Body of pancreas (tissue), 4 donors: ENCODE measurements around the gene OSBPL5. TPM values are rescaled to one million over a fixed set of nuclear protein-coding genes. Genes with fewer than 3 reads are reported as not detected.

Source experiments
- ATAC-seq: fragments of 150-250 bp; one replicate; pipeline ENCODE4 v1.9.1; 2016
- DNase-seq, 4 donors: peaks; one replicate each; pipeline ENCODE4 v3.0.0-alpha.2; 2019
- H3K27ac ChIP-seq, 4 donors: fragments of 200-600 bp; sonication (generic); 1 replicate in 3 of 4; 2 replicates in 1 of 4; pipeline versions ENCODE4 v1.5.1 to v1.6.1; 2016 to 2019; ENCODE audit warnings: mild to moderate bottlenecking in 1 of 4, mixed read lengths in 1 of 4, moderate library complexity in 1 of 4
- H3K27me3 ChIP-seq, 2 donors: fragments of 200-600 bp; sonication (generic); one replicate each; pipeline ENCODE4 v1.6.0; 2016; ENCODE audit warnings: mild to moderate bottlenecking in 1 of 2
- H3K36me3 ChIP-seq, 2 donors: fragments of 200-600 bp; sonication (generic); replicated peaks in 1 of 2; 2 replicates each; pipeline ENCODE4 v1.5.1; 2016; ENCODE audit warnings: low read depth in 2 of 2; ENCODE audit not compliant: insufficient read depth in 1 of 2
- H3K4me1 ChIP-seq: fragments of 200-600 bp; sonication (generic); one replicate; pipeline ENCODE4 v1.6.0; 2016
- H3K4me3 ChIP-seq, 2 donors: fragments of 200-600 bp; sonication (generic); 1 replicate in 1 of 2; 2 replicates in 1 of 2; pipeline ENCODE4 v1.5.1; 2016 to 2019
- H3K9me3 ChIP-seq, 3 donors: fragments of 200-600 bp; sonication (generic); 1 replicate in 2 of 3; 2 replicates in 1 of 3; pipeline ENCODE4 v1.5.1; 2016
- CTCF ChIP-seq, 7 experiments: fragments of 450-650 bp in 4 of 7; fragments of 200-600 bp in 3 of 7; sonication (generic) in 3 of 7; IDR thresholded peaks; one replicate each; pipeline ENCODE4 v1.5.1; 2016 to 2019; ENCODE audit warnings: antibody characterized with exemption in 7 of 7
- POLR2A ChIP-seq, 3 donors: fragments of 450-650 bp; IDR thresholded peaks; one replicate each; pipeline ENCODE4 v1.6.1; 2016; ENCODE audit warnings: antibody characterized with exemption in 3 of 3, mild to moderate bottlenecking in 2 of 3
- WGBS, 2 donors: methylation state at CpG; one replicate each; pipeline ENCODE4 v1.1.5; 2017; 5-methylcytosine and 5-hydroxymethylcytosine counted together
- intact Hi-C: fragments of 100-400 bp; cut with DNase I; formaldehyde crosslinking; loops from one replicate; pipeline ENCODE4 v1.15.1; 2023
- total RNA-seq, 2 donors: library from RNA; depleted of rRNA; stranded (reverse); fragments of >200 nt; gene quantifications; one replicate each; pipeline ENCODE4 v1.1.0, GENCODE V29; 2016

Gene OSBPL5
- total RNA-seq, 2 donors from 2014 or later = 22.3 to 62.0 TPM

GRCh38 chr11:3080733-3081385 lies 84.3 kb downstream of the OSBPL5 start:
- DNase-seq (no peak), ATAC-seq (no peak)
- H3K9me3 ChIP-seq = no peaks in the 10 kb centered on the region
- H3K36me3 ChIP-seq = no peaks in the 10 kb centered on the region
- H3K27ac ChIP-seq = no peak overlapping the region
- H3K4me1 ChIP-seq = peaks cover 6% of the 10 kb centered on the region
- H3K4me3 ChIP-seq = no peak overlapping the region
- no peaks in the 10 kb centered on the region for H3K27me3 ChIP-seq
- intact Hi-C loops = no loop called here
- WGBS, 2 donors = 80 to 85% methylated on average over 13 of the region's 13 CpGs
- no peak for TF ChIP-seq CTCF (IDR thresholded peaks at IDR 0.05)
- TF ChIP-seq POLR2A (IDR thresholded peaks at IDR 0.05) = no peak

- Histone ChIP-seq H3K27ac (no peak overlapping the region), H3K4me3 (no peak overlapping the region), H3K4me1 (peaks cover 8% of the 10 kb centered on the region), H3K36me3 (no peaks in the 10 kb centered on the region), H3K27me3 (no peaks in the 10 kb centered on the region), H3K9me3 (no peaks in the 10 kb centered on the region)
- intact Hi-C loops = no loop called here
- no peak for ATAC-seq
- WGBS, 2 donors = 86 to 91% methylated on average over 1 of the region's 1 CpG
- DNase-seq = no peak
- TF ChIP-seq POLR2A (IDR thresholded peaks at IDR 0.05) (no peak), CTCF (IDR thresholded peaks at IDR 0.05) (no peak)
Measured at GRCh38 chr11:3080104-3080503, 85.0 kb downstream of the OSBPL5 start.

DNA sequence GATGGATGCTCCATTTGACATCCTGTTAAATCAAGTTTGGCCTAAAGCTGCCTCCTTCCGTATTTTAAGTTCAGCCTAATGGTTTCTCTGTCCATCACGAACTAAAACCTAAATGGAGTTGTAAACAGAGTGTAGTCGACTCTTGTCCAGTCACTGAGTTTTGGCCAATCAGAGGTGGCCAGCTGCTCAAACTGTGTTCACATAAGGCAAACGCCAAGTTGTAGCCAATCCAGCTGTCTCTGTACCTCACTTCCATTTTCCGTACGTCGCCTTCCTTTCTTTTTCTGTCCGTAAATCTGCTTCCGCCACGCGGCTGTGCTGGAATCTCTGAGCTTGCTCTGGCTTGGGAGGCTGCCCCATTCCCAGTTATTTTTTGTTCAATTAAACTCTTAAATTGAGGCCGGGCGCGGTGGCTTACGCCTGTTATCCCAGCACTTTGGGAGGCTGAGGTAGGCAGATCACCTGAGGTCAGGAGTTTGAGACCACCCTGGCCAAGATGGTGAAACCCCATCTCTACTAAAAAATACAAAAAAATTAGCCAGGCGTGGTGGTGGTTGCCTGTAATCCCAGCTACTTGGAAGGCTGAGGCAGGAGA lies 87.2 kb downstream of the OSBPL5 start:
- no peaks in the 10 kb centered on the region for H3K9me3 ChIP-seq
- no peak overlapping the region for H3K27ac ChIP-seq
- WGBS, 2 donors = 80 to 85% methylated on average over 16 of the region's 16 CpGs
- no peak overlapping the region for H3K4me3 ChIP-seq
- no peak for TF ChIP-seq CTCF (IDR thresholded peaks at IDR 0.05)
- TF ChIP-seq POLR2A (IDR thresholded peaks at IDR 0.05) = no peak
- ATAC-seq (no peak), DNase-seq (no peak)
- H3K36me3 ChIP-seq = no peaks in the 10 kb centered on the region
- peaks cover 16% of the 10 kb centered on the region for H3K4me1 ChIP-seq
- H3K27me3 ChIP-seq = no peaks in the 10 kb centered on the region
- intact Hi-C loops = no loop called here

GRCh38 chr11:3077189-3077836 lies 87.8 kb downstream of the OSBPL5 start:
- Histone ChIP-seq H3K4me1 (peaks cover 16% of the 10 kb centered on the region), H3K27me3 (no peaks in the 10 kb centered on the region), H3K4me3 (no peak overlapping the region), H3K36me3 (no peaks in the 10 kb centered on the region), H3K27ac (no peak overlapping the region), H3K9me3 (no peaks in the 10 kb centered on the region)
- ATAC-seq (no peak), DNase-seq (no peak)
- intact Hi-C loops = no loop called here
- TF ChIP-seq POLR2A (IDR thresholded peaks at IDR 0.05) (no peak), CTCF (IDR thresholded peaks at IDR 0.05) (no peak)
- WGBS, 2 donors = 58 to 72% methylated on average over 11 of the region's 11 CpGs
